GM12878 (cell line): ENCODE data around the gene SUGP2. TPM values are rescaled to one million over a fixed set of nuclear protein-coding genes. Genes with fewer than 3 reads are reported as not detected.
A peak's percentile ranks its signal among the peaks of the same experiment; 100 is the strongest.

Experiments
- ATAC-seq: fragments of 200-7000 bp; cut with Tn5 transposase; 3 replicates; pipeline ENCODE4 v1.9.1; 2020; ENCODE audit warnings: mild to moderate bottlenecking, moderate library complexity
- BruUV-seq: library from RNA; stranded (reverse); fragments of 400-500 nt; replicated peaks from 2 replicates; lab custom pipeline; 2021; lab: Mats Ljungman, UMichigan
- CTCF ChIA-PET: fragments of 300-600 bp; sonication (Branson Sonifier 250); formaldehyde crosslinking; extraction: SDS; loops from one replicate; lab custom pipeline; 2021; ENCODE audit warnings: inconsistent platforms; lab: Yijun Ruan, JAX
- POLR2A ChIA-PET: fragments of 350-600 bp; formaldehyde crosslinking; extraction: SDS; loops from one replicate; lab custom pipeline; 2021; ENCODE audit warnings: inconsistent platforms; lab: Charles Lee
- RAD21 ChIA-PET: fragments of 300-600 bp; sonication (Branson Sonifier 250); formaldehyde crosslinking; loops from one replicate; lab custom pipeline; 2023; ENCODE audit warnings: antibody characterized with exemption; ENCODE audit not compliant: unreplicated experiment; lab: Charles Lee
- SMC1A ChIA-PET: fragments of 300-600 bp; sonication (Branson Sonifier 250); formaldehyde crosslinking; loops from one replicate; lab custom pipeline; 2023; ENCODE audit not compliant: unreplicated experiment, uncharacterized antibody; lab: Charles Lee
- DNase-seq: peaks from one replicate; pipeline ENCODE4 v3.0.0-alpha.2; 2011; ENCODE audit warnings: low read depth, low spot score
- FAIRE-seq: peaks from 3 replicates; lab custom pipeline; 2011; peaks lifted over from hg19 to GRCh38; lab: Jason Lieb, UNC
- H2AFZ ChIP-seq: 2 replicates; pipeline ENCODE4 v1.6.0; 2011; ENCODE audit warnings: low read depth, low read length, control low read depth; ENCODE audit not compliant: control insufficient read depth
- H3K27ac ChIP-seq: 2 replicates; pipeline ENCODE4 v1.5.1; 2011; ENCODE audit warnings: control low read depth; ENCODE audit not compliant: control insufficient read depth, insufficient read depth
- H3K27me3 ChIP-seq, 2 experiments: replicated peaks in 1 of 2; 2 replicates each; pipeline versions ENCODE4 v1.6.0 to v1.6.1; 2011; ENCODE audit warnings: low read length in 1 of 2; ENCODE audit not compliant: control insufficient read depth in 2 of 2, insufficient read depth in 2 of 2
- H3K36me3 ChIP-seq, 2 experiments: 2 replicates each; pipeline ENCODE4 v1.5.1; 2011; ENCODE audit warnings: low read length in 1 of 2; ENCODE audit not compliant: control insufficient read depth in 2 of 2, insufficient read depth in 2 of 2
- H3K4me1 ChIP-seq: 2 replicates; pipeline ENCODE4 v1.6.1; 2011; ENCODE audit warnings: mild to moderate bottlenecking, low read length, moderate library complexity, mixed read lengths; ENCODE audit not compliant: control insufficient read depth, insufficient read depth
- H3K4me2 ChIP-seq: 2 replicates; pipeline ENCODE4 v1.6.0; 2011; ENCODE audit warnings: control low read depth; ENCODE audit not compliant: control insufficient read depth, insufficient read depth
- H3K4me3 ChIP-seq: fragments of 200-600 bp; sonication (generic); 2 replicates; pipeline ENCODE4 v1.5.1; 2016
- H3K79me2 ChIP-seq: 2 replicates; pipeline ENCODE4 v1.6.0; 2011; ENCODE audit warnings: low read length; ENCODE audit not compliant: control insufficient read depth, insufficient read depth
- H3K9ac ChIP-seq: 2 replicates; pipeline ENCODE4 v1.8.0; 2011; ENCODE audit warnings: low read length, control low read depth, mixed read lengths; ENCODE audit not compliant: control insufficient read depth, insufficient read depth
- H3K9me3 ChIP-seq: replicated peaks from 3 replicates; pipeline ENCODE4 v1.5.1; 2011; ENCODE audit warnings: mild to moderate bottlenecking, low read length; ENCODE audit not compliant: control insufficient read depth, insufficient read depth
- H4K20me1 ChIP-seq: 2 replicates; pipeline ENCODE4 v1.6.0; 2011; ENCODE audit not compliant: control insufficient read depth, insufficient read depth
- FOXM1 ChIP-seq: IDR thresholded peaks from 2 replicates; pipeline ENCODE4 v1.6.1; 2012; ENCODE audit warnings: low read depth, mild to moderate bottlenecking, inconsistent platforms, low read length, moderate library complexity
- JUNB ChIP-seq: IDR thresholded peaks from 2 replicates; pipeline ENCODE4 v1.6.1; 2016; ENCODE audit warnings: antibody characterized with exemption, mild to moderate bottlenecking
- MTA3 ChIP-seq: IDR thresholded peaks from 2 replicates; pipeline ENCODE4 v1.6.1; 2012; ENCODE audit warnings: low read length, inconsistent platforms, borderline replicate concordance
- RAD21 ChIP-seq: IDR thresholded peaks from 2 replicates; pipeline ENCODE4 v1.6.1; 2011; ENCODE audit warnings: mild to moderate bottlenecking, low read depth, low read length, moderate library complexity; ENCODE audit not compliant: insufficient read depth
- SIX5 ChIP-seq: IDR thresholded peaks from 2 replicates; pipeline ENCODE4 v1.6.1; 2011; ENCODE audit warnings: mild to moderate bottlenecking, low read depth, low read length, moderate library complexity; ENCODE audit not compliant: severe bottlenecking
- ZZZ3 ChIP-seq: IDR thresholded peaks from 2 replicates; pipeline ENCODE4 v1.6.1; 2011; ENCODE audit warnings: low read depth; ENCODE audit not compliant: control insufficient read depth, insufficient read length
- whole genome bisulfite sequencing: methylation state at CpG from one replicate; pipeline ENCODE4 v1.1.6; 2016; ENCODE audit warnings: low lambda C conversion rate; ENCODE audit not compliant: insufficient replicate concordance, insufficient coverage; ENCODE audit errors: missing lambda C conversion rate; 5-methylcytosine and 5-hydroxymethylcytosine counted together
- in situ Hi-C: fragments of 300-500 bp; cut with MboI; formaldehyde crosslinking; loops from 9 replicates; pipeline ENCODE4 v1.14.3; 2018; ENCODE audit warnings: mixed read lengths
- intact Hi-C: fragments of 100-400 bp; cut with micrococcal nuclease; formaldehyde crosslinking; loops from one replicate; pipeline ENCODE4 v1.14.2; 2022; ENCODE audit not compliant: unreplicated experiment
- polyA plus RNA-seq, 11 experiments: library from polyadenylated mRNA; depleted of rRNA in 4 of 11; unstranded in 6 of 11; stranded (reverse) in 5 of 11; fragments of >200 nt; fragmentation: Nextera tagmentation in 4 of 11; fragmentation: Illumina TruSeq in 1 of 11; extraction: Ambion mirVana in 4 of 11; extraction: Trizol in 1 of 11; gene quantifications; 1 replicate in 1 of 11; 2 replicates in 10 of 11; pipeline versions ENCODE4 v1.2.1 to v1.2.3, GENCODE V29; 2011 to 2016; ENCODE audit warnings: inconsistent platforms in 2 of 11, missing spikeins in 2 of 11, low read depth in 1 of 11
- total RNA-seq, 4 experiments: library from RNA; depleted of rRNA in 3 of 4; stranded (reverse); fragments of >200 nt in 3 of 4; fragmentation: Illumina TruSeq in 1 of 4; extraction: Trizol in 1 of 4; gene quantifications; 2 replicates each; pipeline versions ENCODE4 v1.2.1 to v1.2.3, GENCODE V29; 2013 to 2021
- TF ChIP-seq, protein P1 (sequence below): IDR thresholded peaks from 2 replicates; pipeline ENCODE4 v1.6.1; 2012; ENCODE audit warnings: low read depth, low read length, improper control_type of control experiment
- TF ChIP-seq, protein P2 (sequence below), 3 experiments: IDR thresholded peaks in 2 of 3; conservative IDR thresholded peaks in 1 of 3; 2 replicates each; pipeline ENCODE4 v1.5.1; 2011; ENCODE audit warnings: low read depth in 3 of 3, low read length in 3 of 3, mild to moderate bottlenecking in 3 of 3, control low read depth in 2 of 3, moderate library complexity in 2 of 3, inconsistent platforms in 1 of 3, mixed read lengths in 1 of 3; ENCODE audit not compliant: control insufficient read depth in 2 of 3, insufficient read depth in 1 of 3; ENCODE audit errors: extremely low read depth in 1 of 3

SUGP2 gene
- total and polyA plus RNA-seq, 10 of the 15 experiments (the other 5 are each of a cell fraction or from before 2014, with no cell fraction given) = 15.0 to 120 (median 57.2) TPM

DNA sequence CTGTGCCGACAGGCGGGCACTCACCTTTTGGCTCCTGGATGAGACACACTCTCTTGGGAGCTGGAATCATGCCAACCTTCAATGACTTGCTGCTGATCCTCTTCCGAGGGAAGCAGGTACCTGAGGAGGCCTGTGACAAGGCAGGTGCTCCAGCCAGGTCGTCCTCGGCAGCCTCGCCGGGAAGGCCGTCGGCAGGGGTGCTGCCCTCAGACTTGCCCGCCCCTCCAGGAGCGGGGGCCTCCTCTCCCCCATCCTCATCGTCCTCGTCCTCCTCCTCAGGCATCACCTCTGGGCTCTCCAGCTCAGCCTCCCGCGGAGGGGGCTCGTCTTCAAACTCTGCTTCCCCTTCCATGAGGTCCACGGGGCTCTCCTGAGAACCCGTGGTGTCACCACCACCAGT lies 29.2 kb downstream of the SUGP2 start:
- in situ Hi-C loops = no loop called here
- RAD21 ChIA-PET = no interaction called here

DNA sequence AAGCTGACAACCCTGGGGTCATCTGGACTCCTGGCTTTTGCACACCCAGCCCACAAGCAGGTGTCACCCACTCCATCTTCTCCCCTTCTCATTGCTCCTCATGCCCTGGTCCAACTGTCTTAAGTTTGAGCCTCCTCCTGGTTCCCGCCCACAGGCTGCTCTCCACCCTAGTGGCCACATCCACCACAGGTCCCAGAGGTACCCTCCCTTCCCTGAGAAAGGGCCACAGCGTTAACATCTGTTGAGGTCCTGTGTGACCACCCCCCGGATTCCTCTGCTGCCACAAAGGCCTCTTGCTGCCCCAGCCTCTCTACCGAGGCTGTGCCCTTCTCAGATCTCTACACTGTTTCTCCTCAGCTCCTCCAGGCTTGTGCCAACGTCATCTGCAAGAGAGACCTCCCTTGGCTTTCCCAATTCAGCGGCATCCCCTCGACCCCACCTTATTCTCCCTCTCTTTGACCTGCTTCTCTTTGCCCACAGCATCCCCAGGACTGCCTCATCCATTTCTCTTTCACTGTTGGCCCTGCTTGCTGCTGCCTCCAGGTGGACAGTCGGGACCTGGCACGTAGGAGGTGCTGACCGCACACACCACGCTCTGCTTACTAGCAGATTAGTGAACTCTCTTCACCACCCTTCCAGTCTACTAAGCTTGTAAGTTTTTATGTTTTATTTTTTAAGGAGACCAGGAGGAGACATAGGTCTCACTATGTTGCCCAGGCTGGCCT lies 33.3 kb downstream of the SUGP2 start:
- TF ChIP-seq SIX5 (no peak), RAD21 (0 out of 2 replicates have a peak, but pooled peaks have one; percentile 19)
- TF ChIP-seq, protein P1, sequence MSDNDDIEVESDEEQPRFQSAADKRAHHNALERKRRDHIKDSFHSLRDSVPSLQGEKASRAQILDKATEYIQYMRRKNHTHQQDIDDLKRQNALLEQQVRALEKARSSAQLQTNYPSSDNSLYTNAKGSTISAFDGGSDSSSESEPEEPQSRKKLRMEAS = no peak
- TF ChIP-seq, protein P2, sequence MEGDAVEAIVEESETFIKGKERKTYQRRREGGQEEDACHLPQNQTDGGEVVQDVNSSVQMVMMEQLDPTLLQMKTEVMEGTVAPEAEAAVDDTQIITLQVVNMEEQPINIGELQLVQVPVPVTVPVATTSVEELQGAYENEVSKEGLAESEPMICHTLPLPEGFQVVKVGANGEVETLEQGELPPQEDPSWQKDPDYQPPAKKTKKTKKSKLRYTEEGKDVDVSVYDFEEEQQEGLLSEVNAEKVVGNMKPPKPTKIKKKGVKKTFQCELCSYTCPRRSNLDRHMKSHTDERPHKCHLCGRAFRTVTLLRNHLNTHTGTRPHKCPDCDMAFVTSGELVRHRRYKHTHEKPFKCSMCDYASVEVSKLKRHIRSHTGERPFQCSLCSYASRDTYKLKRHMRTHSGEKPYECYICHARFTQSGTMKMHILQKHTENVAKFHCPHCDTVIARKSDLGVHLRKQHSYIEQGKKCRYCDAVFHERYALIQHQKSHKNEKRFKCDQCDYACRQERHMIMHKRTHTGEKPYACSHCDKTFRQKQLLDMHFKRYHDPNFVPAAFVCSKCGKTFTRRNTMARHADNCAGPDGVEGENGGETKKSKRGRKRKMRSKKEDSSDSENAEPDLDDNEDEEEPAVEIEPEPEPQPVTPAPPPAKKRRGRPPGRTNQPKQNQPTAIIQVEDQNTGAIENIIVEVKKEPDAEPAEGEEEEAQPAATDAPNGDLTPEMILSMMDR (IDR thresholded peaks at IDR 0.05 in 2 of 3, conservative IDR thresholded peaks at IDR 0.05 in 1 of 3; ENCODE audit: control insufficient read depth in 2 of 3, extremely low read depth in 1 of 3, insufficient read depth in 1 of 3, low read depth in 3 of 3, low read length in 3 of 3) = 0 out of 6 replicates have a peak, but pooled peaks have one; percentile 2 to 11 (median 9)
- POLR2A ChIA-PET = interaction anchor here (0.7 kb wide), 1 partner anchor 41 kb away, joined by 4 read pairs; no protein-coding TSS in a partner anchor
- Histone ChIP-seq H2AFZ (no peak overlapping the region), H3K27ac (no peak overlapping the region), H3K4me3 (no peak overlapping the region), H3K79me2 (no peaks in the 10 kb centered on the region), H3K4me1 (no peaks in the 10 kb centered on the region), H3K9me3 (no peaks in the 10 kb centered on the region), H3K4me2 (no peak overlapping the region), H3K36me3 (peaks cover 38 to 40% of the 10 kb centered on the region in 2 experiments), H3K27me3 (no peaks in the 10 kb centered on the region), H4K20me1 (no peaks in the 10 kb centered on the region), H3K9ac (no peak overlapping the region)
- no peak for FAIRE-seq
- WGBS = 91% methylated on average over 11 of the region's 11 CpGs
- SMC1A ChIA-PET = interaction anchor here (0.6 kb wide), 1 partner anchor 1040 kb away, joined by 3 read pairs; no protein-coding TSS in a partner anchor
- CTCF ChIA-PET = no interaction called here
- no peak for DNase-seq
- in situ Hi-C loops (no loop called here), intact Hi-C loops (no loop called here)
- RAD21 ChIA-PET = no interaction called here
- BruUV-seq = no TSS peak
- ATAC-seq = peak; percentile 25; the same call in 1 of the 3 replicates

More for the DNA sequence above, 29.2 kb downstream of the SUGP2 start:
- Histone ChIP-seq H3K79me2 (no peaks in the 10 kb centered on the region), H4K20me1 (no peaks in the 10 kb centered on the region), H2AFZ (no peak overlapping the region), H3K27ac (no peak overlapping the region), H3K36me3 (peaks cover 39 to 48% of the 10 kb centered on the region in 2 experiments), H3K27me3 (no peaks in the 10 kb centered on the region), H3K9me3 (no peaks in the 10 kb centered on the region), H3K9ac (no peak overlapping the region), H3K4me2 (no peak overlapping the region), H3K4me3 (no peak overlapping the region), H3K4me1 (no peaks in the 10 kb centered on the region)
- BruUV-seq = no TSS peak
- POLR2A ChIA-PET = interaction anchor here (0.6 kb wide), 1 partner anchor 19 kb away, joined by 4 read pairs; no protein-coding TSS in a partner anchor
- DNase-seq = no peak
- intact Hi-C loops = no loop called here
- no peak for FAIRE-seq
- CTCF ChIA-PET = no interaction called here
- TF ChIP-seq MTA3 (no peak), JUNB (no peak), FOXM1 (no peak), ZZZ3 (no peak)
- SMC1A ChIA-PET = no interaction called here
- ATAC-seq = no peak
- 96% methylated on average over 18 of the region's 18 CpGs for WGBS
